DMS79 treated with DMSO at 0.1 percent for 48 hours (cell line): ENCODE measurements around the gene STRA6.
A peak's percentile ranks its signal among the peaks of the same experiment; 100 is the strongest.

Experiments used
- DNase-seq: peaks from one replicate; lab custom pipeline; 2025; lab: John Stamatoyannopoulos, UW

STRA6 gene

GRCh38 chr15:74207652-74208440 is 5.3 kb upstream of the STRA6 start:
- no peak for DNase-seq

GRCh38 chr15:74206801-74207281 is 4.3 kb upstream of the STRA6 start:
- DNase-seq: no peak

GRCh38 chr15:74205582-74205947 is 3.0 kb upstream of the STRA6 start:
- DNase-seq: no peak

GRCh38 chr15:74203914-74204431 is 1.4 kb upstream of the STRA6 start:
- peak; percentile 45 for DNase-seq

DNA sequence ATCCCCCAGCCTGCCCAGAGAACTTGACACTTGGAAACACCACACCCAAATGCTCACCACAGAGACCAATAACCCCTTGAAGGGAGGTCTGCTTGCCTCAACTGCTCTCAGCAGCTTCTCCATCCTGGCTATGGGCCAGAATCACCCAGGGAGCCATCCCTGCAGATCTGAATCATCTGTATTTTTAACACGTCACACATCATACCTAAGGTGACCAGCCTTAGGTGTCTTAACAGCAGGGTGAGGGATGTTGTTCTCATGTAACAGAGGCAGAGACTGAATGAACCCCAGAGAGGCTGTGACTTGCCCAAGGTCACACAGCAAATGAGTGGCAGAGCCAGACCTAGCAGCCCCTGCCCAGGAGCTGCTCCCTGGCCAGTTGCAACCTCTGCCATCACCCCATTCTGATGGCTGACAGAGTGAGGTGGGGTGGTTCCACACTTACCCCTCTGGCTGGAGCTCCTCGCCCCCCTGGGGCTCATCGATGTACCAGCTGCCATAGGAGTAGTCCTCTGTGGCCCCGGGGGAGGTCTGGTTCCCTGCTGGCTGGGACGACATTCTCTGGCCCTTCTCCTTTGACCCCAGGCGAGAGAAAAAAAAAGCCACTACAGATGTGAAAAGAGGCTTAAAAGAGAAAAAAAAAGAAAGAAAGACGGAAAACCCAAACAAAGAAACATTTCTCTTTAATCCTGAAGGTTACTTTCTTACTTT is 722 bp downstream of the STRA6 start:
- DNase-seq: no peak

DNA sequence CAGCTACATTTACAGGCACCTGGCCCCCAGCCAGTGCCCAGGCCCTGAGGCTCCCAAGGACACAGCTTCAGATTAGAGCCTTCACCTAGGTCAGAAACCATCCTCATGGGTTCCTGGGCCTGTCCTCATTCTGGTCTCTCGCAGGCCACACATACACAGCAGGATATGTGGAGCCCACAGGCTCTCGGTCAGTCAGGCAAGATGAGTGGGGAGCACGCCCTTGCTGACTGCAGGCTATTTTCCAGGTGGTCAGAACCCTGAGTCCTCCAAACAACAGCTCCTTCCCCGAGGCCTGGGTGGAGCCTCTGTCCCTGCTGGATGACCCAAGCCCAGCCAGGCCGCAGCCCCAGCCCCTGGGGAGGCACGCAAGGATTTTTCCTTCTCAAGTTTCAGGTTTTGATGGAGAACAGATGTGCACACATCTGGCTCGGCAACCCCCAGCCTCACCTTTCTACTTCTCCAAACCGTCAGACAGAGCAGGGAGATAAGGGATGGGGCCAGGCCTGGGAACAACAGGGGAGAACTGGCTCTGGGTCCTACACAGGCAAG is 1.6 kb downstream of the STRA6 start:
- DNase-seq: no peak

DNA sequence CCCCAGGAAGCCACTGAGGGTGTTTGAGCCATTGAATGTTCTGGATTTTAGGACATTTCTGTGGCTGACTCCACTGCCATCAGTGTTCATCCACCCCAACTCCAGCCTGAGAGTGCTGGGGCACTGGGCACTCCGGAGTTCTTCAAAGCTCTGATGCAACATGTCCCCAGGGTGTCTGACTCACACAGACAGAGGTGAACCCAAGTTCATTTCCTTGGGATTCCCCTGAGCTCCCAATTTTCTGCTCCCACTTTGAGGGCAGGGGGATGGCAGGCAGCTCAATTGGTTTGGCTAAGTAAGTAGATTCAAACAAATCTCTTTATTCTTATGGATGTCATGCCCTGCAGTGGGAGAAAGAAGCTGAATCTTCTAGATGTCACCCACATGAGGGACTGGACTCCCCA is 2.2 kb downstream of the STRA6 start:
- DNase-seq: no peak

GRCh38 chr15:74199297-74199652 is 3.3 kb downstream of the STRA6 start:
- DNase-seq: no peak

- no peak for DNase-seq
Measured at GRCh38 chr15:74197176-74197965, 5.2 kb downstream of the STRA6 start.

- no peak for DNase-seq
Measured at GRCh38 chr15:74196175-74196574, 6.4 kb downstream of the STRA6 start.

DNA sequence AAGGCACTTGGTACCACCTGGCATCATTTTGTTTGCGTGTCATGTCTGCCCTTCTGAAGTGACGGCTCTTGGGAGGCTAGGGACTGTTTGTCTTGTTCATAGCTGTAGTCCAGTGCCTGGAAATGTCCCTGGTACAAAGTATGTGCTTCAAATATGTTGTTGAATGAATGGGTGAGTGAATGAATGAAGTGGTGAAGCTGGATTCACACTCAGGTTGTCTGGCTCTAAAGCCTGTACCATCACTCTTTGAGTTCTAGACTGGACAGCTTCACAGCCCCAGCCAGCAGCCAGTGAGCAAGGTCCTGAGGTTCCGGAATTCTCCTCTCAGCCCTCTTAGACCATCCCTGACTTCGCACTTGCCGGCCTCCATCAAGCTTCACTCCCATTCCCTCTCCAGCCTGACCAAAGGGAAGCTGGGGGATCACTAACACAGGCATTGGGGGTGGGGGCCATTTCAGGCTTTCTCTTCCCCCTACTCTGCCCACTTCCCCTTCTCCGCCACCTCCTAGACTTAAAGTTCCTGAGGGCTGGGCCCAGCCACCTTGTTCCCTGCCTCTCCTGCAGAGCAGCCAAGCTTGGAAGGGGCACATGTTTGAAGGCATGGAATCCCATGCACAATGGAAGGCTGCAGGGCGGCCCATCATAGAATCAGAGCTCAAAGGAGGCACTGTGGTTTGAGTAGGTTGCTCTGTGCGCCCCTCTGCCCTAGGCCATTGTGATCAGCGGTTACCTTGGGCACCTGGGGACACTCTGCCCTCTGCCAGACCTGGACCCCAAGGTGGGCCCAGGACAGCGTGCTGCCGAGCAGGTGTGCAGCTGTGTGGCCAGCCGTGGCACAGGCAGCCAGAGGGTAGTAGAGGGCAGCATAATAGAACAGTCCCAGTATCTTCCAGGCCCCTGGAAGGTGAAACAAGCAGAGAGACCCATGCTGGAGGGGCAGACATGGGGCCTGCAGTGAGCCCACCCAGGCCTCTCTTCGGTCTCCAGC is 7.7 kb downstream of the STRA6 start:
- DNase-seq: no peak

DNA sequence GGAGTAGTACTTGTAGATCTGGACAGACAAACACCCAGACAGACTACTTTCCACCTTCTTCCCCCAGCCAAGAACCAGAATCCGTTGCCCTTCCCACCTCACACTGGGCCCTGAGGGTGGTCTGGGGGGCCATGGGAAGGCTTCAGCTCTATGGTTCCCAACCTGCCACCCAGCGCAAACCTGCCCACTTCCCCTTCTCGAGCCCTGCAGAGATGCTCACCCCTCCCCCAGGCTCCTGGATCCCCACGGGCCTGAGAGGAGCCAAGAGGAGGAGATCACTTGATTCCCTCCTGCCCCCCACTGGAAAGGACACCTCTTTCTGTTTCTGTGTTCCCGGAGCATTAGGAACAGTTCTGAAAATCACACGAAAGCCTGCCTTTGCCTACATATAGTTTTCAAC is 8.7 kb downstream of the STRA6 start:
- no peak for DNase-seq

- DNase-seq: no peak
Measured at GRCh38 chr15:74193299-74193718, 9.3 kb downstream of the STRA6 start.

- no peak for DNase-seq
Measured at GRCh38 chr15:74192751-74193150, 9.8 kb downstream of the STRA6 start.

DNA sequence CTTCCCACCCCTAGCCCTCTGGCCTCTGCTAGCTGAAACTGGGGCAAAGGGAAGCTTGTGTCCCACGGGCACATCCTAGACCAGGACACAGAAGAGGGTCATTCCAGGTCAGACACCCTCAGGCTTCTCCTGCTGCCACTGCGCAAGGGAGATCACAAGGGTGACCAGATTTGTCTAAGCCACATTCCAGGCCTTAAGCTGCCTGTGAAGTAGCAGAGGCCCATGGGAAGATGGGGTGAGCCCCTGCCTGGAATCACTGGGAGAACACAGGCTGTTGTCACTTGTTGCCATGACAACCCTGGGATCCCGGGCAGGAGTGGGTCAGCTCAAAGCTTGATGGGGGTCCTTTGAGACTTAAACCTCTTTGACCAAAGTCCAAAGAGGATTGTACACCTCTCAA is 10.8 kb downstream of the STRA6 start:
- DNase-seq: no peak

DNA sequence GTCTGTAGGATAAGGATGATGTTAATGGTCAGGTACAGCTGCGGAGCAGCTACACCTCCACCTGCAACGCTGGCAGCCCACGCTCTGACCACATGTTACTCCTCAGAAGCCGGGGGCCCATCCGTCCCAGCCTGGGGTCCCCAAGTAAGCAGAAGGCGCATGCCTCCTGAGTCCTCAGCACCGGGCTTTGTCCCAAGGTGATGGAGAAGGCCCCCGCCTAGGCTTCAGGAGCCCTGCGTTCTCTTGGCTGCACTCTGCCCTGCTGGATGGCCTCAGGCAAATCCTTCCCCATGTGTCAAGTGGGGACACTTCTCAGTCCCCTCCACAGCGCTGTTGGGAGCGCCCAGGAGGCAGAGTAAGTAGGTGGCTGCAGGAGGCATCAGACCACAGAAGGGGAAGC is 14.4 kb downstream of the STRA6 start:
- DNase-seq: no peak

DNA sequence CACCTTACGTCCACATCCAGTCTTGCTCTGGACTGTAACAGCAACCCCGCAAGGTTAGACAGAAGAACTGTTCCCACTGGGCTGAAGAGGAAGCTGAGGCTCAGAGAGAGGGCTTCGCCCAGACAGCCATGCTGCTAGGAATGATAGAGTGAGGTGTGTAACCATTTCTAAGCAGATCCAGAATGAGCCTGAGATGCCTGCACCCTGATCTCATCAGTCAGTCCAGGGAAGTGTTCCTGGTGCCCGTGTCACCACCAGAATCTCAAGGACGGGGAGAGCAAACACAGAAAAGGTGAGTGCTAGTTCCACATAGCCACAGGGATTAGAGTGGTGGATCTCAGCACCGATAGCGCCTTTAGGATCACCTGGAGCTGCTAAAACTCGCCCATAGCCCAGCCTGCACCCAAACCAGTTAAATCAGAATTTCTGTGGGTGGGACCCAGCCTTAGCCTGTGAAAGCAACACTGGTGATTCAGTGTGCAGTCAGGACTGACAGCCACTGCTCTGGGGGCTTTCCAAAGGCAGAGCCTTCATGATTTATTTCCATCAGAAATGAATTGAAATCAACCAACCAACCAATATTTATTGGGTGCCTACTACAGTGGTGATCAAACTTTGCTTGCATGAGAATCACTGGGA is 16.8 kb downstream of the STRA6 start:
- DNase-seq: no peak

DNA sequence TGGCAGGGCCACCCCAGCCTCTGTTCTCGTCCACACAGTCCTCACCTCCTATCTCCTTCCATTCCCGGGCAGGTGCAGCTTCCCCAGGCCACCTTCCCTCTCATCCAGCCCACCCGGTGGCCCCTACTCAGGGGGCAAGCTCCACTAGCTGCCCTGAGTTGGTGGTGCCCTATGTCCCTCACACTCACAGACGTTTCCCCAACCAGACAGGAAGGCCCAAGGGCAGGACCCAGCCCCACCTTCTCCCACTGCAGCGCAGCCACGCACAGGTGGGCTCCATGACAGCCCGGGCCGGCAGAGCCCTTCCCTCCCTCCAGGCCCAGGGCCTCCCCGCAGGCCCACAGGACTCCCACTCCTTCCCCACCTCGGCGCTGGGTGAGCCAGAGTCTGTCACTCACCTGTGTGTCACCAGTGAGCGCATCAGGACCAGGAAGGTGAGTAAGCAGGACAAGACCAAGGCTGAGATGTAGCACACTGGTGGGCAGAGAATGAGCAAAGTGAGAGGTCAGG is 17.9 kb downstream of the STRA6 start:
- no peak for DNase-seq

DNA sequence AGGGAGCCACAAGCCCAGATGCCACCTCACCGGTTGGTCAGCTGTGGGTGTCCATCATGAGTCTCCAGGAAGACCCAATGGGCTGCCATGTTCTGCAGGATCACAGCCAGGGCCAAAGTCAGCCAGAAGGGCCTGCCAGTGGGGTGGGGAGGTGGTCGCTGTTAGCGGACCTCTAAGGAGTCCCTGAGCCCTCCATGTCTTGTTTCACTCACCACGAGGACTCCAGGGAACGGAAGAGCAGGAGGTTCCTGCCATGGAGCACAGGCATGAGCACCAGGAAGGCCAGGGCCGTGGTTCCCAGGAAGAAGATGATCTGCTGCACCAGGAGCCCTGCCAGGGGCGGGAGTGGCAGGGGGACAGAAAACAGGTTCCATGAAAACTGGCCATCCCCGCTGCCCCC is 20.5 kb downstream of the STRA6 start:
- DNase-seq: no peak

DNA sequence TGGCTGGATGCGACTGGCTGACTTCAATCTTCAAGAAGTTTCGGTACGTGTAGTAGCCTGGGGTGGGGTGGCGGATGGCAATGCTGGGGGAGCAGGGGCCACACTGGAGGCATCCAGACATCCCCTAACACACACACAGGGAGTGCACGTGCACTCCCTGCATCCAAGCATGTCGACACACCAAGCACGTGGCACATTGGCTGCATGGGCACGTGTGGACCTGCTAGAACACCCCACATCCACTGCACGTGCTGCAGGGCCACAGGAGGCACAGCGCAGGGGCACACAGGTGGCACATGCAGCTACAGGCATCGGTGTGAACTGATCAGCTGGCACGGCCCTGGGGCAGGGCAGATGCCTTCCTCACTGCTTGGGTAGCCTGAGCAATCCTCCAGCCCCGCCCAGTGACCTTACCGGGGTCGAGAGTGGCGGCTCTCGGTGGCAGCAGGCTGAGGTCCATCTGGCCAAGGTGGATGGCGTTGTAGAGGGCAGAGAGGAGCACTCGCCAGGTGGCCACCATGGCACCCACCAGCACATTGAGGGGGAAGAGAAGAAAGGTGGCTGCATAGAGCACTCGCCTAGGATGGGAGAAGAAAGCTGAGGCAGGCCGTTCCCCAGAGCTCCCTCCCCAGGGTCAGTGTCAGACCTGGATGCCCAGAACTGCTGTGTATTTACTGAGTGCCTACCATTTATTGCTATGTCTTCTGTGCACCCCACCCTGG is 21.5 kb downstream of the STRA6 start:
- DNase-seq: no peak
